GM19395 (cell line): ENCODE measurements around the gene MAS1L.

ENCODE experiments used
- ATAC-seq: cut with Tn5 transposase; IDR thresholded peaks from one replicate; pipeline ENCODE4 v1.9.1; 2021; ENCODE audit warnings: mild to moderate bottlenecking, moderate library complexity; ENCODE audit not compliant: unreplicated experiment

MAS1L gene, protein sequence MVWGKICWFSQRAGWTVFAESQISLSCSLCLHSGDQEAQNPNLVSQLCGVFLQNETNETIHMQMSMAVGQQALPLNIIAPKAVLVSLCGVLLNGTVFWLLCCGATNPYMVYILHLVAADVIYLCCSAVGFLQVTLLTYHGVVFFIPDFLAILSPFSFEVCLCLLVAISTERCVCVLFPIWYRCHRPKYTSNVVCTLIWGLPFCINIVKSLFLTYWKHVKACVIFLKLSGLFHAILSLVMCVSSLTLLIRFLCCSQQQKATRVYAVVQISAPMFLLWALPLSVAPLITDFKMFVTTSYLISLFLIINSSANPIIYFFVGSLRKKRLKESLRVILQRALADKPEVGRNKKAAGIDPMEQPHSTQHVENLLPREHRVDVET

DNA sequence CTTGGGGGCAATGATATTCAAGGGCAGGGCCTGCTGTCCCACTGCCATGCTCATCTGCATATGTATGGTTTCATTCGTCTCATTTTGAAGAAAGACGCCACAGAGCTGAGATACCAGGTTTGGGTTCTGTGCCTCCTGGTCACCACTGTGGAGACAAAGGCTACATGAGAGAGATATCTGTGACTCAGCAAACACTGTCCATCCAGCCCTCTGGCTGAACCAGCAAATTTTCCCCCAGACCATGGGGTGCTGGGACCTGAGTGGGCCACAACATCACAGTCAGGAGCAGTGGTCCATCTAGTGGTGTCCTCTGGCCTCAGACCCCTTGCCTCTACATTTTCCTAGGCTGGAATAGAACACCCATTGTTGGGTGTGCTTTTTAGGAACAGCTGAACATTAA, at the start of gene MAS1L:
TSS of gene MAS1L (minus strand) at position 297 of the 400 bp plus-strand sequence. CDS start at position 243, 54 bp downstream.
- ATAC-seq = no peak

DNA sequence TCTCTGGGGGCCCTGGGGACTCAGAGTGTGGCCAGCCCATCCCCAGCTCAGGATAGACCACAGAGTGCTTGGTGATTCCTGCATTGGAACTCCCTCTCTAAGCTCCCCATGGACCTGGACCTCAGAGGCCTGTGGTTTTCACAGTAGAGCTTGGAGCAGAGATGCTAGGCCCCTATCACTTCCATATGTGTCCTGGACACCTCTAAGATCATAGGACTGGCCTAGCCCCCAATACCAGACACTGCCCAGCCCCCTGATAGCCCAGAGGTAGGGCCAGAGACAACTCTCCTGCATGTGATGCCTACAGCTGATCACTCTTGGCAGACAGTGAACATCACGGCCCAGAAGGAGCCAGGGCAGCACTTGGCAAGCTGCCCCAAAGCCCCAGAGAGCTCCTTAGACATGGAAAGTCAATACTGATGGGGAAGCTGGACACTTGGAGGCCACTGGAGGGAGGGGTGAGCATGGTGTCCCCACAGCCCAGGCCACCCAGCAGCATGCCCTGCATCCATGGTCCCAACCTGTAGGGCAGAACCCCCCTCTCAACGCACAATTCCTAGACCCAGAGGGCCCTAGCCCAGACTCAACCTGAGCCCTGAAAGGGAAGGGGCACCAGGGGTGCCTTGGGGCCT, 44.7 kb upstream of the MAS1L start:
- no peak for ATAC-seq

DNA sequence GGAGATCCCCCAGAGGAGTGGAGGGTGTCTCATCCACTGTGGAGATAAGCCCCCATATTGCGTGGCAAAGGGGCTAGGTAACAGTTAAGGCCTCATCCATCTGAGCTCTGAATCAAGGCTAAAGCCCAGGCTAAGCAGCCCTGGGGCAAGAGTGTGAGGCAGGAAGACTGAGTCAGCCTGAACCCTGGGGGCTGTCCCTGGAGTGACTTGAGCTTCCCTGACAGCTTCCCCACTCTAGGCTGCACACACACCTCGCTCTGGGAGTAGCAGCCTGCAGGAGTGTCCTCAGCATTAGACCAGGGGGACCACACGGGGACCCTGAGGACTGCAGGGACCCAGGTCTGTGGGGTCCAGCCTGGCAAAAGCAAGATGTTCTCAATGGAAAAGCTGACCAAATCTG, 43.9 kb upstream of the MAS1L start:
- no peak for ATAC-seq

DNA sequence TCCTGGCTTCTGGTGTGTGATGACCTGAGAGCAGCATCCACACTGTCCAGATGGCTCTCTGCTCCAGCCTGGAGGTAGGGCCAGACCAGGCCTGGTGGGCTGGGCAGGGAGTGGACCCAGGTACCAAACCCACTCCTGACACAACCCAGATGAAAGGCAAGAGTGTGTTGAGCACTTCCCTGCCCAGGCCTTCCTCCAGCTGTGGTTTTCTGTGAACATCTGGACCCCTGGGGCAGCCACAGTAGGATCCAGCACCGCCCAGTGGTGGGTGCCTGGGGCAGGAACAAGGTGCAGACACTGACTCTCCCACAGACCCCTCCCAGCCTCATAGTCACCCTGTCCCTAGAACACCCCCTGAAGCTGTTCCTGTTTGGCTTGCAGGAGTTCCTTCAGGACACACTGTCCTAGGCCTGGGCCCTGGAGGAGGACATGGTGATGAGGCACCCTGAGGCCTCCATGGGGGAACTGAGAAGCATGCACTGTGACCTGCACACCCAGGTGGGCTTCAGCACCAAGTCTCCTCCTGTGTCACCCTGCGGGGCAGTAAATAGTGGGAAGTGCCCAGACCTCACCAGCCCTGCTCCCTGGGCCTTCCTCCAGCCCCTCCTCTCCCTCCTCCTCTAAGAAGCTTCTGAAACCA, 43.0 kb upstream of the MAS1L start:
- no peak for ATAC-seq

DNA sequence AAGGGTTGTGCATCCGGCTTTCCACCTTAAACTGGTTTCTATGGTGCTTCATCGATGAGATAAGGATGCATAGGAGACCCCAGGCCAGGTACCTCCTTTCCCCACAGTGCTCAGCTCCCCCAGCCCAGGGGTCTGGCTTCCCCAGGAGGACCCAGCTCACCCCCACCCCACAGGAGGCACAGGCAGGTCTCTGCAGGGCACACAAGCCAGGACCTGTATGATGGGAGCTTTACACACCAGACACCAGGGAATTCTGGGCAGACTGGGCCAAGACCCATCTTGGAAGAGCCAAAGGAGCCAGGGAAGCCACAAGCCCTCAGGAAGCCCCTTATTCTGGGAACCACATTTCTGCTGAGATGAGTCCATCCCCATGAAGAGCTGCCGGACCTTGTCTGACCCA, 42.2 kb upstream of the MAS1L start:
- ATAC-seq = no peak

DNA sequence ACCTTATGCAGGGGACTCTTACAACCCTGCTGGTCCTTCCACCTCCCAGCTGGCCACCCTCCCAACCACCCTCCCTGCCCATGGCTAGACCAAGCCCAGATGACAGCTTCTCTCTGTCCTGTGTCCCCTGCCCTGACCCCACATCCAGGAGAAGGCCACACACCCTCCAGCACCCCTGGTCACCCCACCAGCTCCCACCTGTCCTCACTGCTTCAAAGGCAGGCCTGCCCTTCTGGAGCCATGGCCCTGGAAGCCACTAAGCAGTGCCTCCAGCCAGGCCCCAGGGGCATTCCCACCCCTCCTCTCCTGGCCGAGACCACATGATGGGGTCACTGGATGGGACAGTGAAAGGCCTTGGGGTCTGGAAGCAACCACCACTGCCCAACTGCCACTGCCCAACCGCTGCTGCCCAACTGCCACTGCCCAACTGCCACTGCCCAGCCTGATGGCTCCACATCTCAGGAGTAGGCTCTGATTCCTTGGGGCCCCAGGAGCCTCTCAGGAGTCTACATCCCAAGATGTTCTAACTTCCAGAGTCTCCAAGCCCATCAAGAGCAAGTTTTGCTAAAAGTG, 41.3 kb upstream of the MAS1L start:
- ATAC-seq = no peak

DNA sequence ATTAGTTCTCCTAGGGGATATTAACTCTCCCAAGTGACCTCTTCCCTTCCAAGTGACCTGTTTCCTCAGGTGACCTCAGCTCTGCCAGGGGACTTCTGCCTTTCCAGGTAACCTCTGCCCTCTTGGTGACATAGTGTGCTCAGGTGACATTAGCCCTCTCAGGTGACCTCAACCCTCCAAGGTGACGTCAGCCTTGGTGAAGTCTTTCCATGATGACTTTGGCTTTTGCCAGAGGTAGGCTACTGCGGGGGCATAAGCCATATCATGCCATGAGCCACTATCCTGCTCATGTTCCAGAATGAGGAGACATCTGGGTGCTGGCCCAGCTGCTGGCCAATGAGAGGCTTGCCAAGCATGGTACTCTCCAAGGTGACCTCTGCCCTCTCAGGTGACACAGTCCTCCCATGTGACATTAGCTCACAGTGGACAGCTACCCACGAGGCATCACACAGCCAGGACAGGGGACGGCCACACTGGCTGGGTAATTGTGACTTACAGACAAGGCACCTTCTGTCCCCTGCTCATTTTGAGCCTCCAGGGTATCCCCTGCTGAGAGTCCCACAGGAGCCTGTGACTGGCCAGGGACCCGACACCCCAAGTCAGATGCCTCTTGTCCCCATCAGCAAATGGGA, 40.7 kb upstream of the MAS1L start:
- no peak for ATAC-seq

DNA sequence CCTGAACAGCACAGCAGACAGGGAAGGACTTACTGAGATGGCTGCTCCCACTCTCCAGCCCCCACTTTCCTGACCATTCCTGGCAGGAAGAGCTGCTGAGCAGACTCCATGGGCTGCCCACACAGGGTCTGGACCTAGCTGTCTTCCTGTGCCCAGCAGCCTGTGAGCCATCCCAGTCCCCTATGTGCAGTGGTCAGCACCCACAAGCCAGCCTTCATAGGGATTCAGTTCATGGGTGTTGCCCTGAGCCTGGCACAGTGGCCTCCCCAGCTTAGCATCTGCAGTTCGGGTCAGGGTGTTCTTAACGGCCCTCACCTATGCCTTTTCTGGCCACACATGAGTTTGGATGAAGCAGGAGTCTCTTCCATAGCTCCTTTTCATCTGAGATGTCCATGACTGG, 39.8 kb upstream of the MAS1L start:
- no peak for ATAC-seq

DNA sequence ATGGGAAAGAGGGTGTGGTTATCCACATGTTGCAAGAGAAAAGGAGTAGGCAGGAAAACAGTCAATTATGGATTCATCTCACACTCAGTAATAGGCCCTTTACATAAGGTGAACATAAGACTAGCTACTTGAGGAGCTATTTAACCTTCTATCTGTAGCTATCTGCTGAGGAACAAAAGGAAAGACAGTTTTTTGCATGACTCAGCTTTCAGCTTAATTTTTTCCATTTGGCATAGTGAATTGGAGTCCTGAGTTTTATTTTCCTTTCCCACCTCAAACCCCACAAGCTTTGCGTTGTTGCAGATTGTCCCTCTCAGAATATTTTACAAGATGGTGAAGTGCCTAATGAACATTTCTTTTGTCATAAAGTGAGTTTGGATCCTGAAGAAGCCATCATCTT, 39.4 kb upstream of the MAS1L start:
- ATAC-seq = no peak

DNA sequence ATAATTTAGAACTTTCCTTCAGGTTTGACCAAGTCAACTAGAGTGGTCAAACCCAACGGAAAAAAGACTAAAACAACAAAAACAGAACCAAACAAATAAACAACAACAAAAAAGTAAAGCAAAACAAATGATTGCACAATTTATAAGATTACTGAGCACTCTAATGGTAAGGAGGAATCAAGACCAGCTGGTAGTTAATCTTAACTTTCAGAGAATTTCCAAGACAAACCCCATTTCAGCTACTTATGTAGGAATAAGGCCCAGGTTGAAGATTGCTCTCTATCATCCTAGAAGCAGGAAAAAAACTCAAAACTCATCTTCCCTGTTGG, 37.5 kb upstream of the MAS1L start:
- ATAC-seq = no peak

DNA sequence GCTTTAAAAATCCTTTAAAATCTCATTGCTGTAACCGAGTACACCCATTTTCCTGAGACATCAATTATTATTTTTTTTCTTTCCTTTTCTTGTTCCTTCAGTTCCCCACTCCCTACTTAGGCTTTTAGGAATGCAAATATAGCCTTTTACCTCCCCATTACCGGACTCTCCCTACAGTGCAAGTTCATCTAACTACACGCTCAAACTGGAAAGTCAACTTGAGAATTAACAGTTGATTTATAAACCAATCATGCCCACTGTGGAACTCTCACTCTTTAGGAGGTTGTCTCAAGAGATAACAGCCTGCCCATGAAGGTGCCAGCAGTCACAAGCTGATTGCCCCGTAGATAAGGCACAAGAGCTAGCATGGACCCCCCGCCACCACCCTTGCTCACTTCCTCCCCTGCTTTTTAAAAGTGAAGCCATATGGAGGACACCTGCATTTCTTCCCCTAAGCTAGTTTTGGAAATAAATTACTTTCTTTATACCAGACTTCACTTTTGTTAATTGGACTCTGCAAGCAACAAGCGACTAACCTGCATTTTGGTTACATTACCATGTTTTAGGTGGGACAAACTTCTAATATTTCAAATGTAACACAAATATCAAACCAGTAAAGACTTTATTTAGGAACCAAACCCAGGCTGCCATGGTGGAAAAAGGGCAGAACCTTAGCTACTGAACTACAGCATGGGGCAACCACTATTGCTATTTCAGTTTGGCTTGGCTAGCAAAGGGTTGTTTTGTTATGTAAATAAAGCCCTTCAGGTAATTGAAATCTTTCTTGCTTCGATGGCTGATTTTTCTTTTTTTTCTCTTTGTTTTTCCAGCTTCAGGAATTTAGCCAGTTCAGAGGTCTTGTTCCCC, 36.9 kb upstream of the MAS1L start:
- ATAC-seq = no peak

DNA sequence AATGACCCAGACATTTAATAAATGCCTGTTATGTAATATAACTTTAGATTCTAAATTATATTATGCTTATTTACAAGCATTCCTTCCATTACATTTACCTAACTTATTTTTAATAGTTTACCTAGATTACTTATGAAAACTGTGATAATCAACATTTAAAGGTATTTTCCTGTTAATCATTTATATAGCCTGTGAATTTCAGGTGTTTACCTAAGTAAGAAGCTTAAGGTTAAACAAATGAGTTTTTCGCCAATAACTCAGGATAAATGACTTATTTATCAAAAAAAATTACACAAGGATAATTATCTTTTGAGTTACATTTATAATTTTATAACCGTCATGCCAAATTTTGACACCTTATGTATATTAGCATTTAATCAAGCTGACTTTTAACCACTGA, 36.3 kb upstream of the MAS1L start:
- ATAC-seq = no peak

DNA sequence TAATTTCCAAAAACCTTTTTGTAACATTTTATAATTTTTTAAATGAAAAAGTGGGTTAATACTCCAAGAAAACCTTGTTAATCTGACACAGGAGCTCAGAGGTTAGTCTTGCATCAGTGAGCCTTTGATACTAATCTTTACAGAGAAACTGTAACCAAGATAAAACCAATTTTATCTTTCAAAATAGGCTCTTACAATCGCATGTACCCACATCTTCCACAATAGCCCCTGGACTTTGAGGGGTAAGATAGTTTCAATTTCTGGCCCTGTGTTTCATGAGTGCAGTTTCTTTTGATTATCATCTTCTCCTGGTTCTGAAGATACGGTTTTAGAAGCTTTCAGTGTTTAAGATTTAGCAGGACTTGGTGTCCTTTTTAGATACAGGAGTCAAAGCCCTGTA, 34.5 kb upstream of the MAS1L start:
- no peak for ATAC-seq

DNA sequence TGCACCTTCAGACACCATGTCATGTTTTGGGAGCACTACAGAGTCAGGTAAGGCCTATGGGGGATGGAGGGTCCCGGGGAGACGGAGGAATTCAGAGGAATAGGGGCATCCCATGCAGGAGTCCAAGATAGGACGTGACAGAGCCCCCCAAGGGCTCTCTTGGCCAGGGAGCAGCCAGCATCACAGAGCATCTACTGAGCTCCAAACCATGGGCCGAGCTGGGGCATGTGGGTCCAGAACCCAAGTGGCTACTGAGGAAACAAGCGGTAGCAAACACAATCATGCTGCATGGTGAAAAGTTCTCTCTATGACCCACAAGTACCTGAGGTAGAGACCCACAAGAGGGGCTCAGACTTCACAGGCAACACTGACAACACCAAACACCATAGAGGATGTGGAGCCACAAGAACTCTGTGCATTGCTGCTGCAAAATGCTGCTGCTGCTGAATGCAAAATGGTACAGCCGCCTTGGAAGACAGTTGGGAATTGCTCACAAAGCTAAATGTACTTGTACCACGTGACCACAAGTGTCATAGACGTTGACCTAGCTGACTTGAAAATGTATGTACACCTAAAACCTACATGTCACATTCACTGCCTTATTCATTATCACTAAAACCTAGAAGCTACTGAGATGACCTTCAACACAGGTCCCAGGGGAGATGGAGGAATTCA, 33.4 kb upstream of the MAS1L start:
- ATAC-seq = no peak

DNA sequence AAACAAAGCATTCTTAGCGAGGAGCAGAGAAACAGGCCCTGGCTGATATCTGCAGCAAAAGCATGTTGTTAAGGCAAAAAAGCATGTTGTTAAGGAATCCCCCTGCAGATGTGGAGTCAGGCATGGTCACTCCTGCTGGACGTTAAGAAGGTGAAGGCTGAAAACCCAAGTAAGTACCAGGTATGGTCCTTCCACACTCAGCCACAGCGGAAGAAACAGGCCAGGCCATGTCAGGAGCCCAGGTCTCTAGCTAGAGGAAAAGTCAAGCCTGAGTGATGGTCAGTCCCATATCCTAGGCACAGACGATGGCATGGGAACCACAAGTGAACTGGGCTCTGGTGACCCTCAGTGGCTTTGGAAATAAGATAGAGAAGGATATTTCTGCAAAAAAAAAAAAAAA, 32.5 kb upstream of the MAS1L start:
- ATAC-seq = no peak

DNA sequence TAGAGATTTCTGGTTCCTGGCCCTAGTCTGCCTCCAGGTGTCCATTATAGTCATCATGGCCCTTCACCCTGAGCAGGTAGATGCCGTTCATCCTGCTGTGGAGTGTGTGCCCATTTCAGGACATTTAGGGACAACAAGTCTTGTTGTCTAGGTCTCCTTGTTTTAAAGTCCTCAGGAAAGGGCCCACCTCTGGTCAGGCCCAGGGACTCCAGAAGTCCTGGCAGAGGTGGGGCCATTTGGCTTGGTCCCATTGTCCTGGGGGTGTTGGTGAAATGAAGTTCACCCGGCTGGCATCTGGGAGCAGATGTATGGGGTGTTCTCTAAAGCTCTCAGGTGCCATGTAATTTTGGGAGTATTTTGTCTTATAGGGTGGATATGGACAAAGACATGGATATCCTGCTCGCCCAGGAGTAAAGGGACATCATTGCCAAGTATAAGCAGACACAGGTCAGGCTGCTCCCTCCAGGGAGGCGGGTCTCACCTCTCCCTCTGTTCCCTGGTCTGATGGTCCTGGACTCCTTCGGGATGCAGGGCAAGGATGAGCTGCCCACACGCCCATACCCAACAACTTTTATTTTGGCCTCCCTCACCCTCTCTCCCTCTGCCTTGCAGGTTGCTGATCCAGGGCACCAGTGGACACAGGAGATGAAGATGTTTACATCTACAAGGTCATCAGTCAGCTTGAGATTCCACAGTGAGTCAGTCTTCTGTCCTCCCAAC, 31.7 kb upstream of the MAS1L start:
- ATAC-seq = no peak

DNA sequence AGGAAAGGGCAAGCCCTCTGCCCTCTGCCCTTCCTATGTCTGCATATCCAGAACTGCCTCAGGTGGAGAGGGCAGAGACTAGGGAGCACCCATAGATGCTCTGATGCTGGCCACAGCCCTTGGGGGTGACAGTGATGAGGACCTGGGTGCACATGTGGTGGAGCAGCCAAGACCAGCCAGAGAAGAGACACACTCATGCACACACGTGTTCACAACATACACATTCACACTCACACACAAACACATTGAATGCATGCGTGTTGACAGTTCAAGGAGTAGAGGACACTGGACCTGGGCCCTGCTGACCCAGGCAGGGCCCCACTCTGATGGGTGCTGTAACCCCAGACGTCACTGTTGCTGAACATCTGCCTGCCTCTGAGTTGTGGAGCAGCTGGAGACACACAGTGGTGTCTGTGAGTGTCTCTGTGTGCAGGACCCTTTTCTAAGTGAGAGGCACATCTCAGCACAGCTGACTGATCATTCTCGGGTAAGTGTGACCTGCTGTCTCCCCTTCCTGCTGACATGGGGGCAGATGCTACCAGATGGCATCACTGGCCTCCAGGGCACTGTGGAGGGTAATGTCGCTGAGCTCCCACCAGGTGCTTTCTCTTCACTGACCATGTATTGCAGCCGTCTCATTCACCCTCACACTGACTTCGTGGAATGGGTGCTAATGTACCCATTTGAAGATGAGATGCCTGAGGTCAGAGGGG, 30.1 kb upstream of the MAS1L start:
- ATAC-seq = no peak

DNA sequence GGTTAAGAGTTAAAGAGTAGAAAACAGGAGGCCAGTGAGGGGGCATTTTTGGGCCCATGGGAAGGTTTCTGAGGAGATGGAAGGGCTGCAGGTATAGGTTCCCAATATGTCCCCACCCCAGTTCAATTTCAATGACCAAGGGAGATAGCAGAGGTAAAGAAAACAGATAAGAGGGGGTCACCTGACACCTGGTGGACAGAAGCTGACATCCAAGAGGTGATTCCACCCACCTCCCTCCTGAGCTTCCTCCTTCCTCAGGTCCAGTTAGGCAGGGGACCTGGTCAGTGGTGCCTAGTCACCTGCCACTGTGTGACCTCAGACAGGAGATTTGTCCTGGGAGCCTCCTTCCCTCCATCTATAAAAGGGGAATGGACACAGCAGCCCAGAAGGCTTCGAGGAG, 29.5 kb upstream of the MAS1L start:
- no peak for ATAC-seq

DNA sequence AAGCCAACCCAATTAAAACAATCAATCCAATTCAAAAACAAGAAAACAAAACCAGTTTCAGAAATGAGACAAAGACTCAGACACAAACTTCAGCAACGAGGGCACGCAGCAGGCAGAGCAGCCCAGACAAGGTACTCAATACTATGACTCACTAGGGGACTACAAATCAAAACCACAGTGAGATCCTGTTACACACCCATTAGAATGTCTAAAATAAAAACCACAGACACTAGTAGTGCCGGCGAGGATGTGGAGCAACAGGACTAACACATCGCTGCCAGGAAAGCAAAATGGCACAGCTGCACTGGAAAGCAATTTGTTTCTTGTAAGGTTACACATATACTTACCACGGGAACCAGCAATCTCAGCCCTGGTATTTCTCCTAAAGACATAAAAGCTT, 28.4 kb upstream of the MAS1L start:
- no peak for ATAC-seq
